ENCODE results near the gene SIK3. TPM values are rescaled to one million over a fixed set of nuclear protein-coding genes. Genes with fewer than 3 reads are reported as not detected.

Gene SIK3
- total and polyA plus RNA-seq, 2 experiments from 2014 or later, result 29.1 to 58.5 TPM

GRCh38 chr11:116913000-116913399 lies 185.2 kb downstream of the SIK3 start:
- Histone ChIP-seq H3K36me3 (no peaks in the 10 kb centered on the region), H3K4me1 (ENCODE audit: low read depth) (no peaks in the 10 kb centered on the region), H3K9me3 (ENCODE audit: low read depth) (no peaks in the 10 kb centered on the region), H3K27me3 (no peaks in the 10 kb centered on the region), H3K4me3 (no peak overlapping the region), H3K27ac (no peak overlapping the region)
- TF ChIP-seq CTCF (IDR thresholded peaks at IDR 0.05; ENCODE audit: low read depth, low read length), result no peak
- DNase-seq (ENCODE audit: low read depth in 1 of 2, low spot score in 1 of 2), result peak in 1 of 2 donors; percentile 80

- H3K27ac ChIP-seq, result no peak overlapping the region
- DNase-seq (ENCODE audit: low read depth in 1 of 2, low spot score in 1 of 2), result peak in 1 of 2 donors; percentile 19
- TF ChIP-seq CTCF (IDR thresholded peaks at IDR 0.05; ENCODE audit: low read depth, low read length), result no peak
- H3K4me1 ChIP-seq (ENCODE audit: low read depth), result no peaks in the 10 kb centered on the region
- no peaks in the 10 kb centered on the region for H3K27me3 ChIP-seq
- no peaks in the 10 kb centered on the region for H3K36me3 ChIP-seq
- H3K9me3 ChIP-seq (ENCODE audit: low read depth), result no peaks in the 10 kb centered on the region
- H3K4me3 ChIP-seq, result no peak overlapping the region
These were observed 186.1 kb downstream of the SIK3 start for GRCh38 chr11:116911976-116912734.

GRCh38 chr11:116910847-116911246 lies 187.4 kb downstream of the SIK3 start:
- Histone ChIP-seq H3K27me3 (no peaks in the 10 kb centered on the region), H3K4me3 (no peak overlapping the region), H3K36me3 (no peaks in the 10 kb centered on the region), H3K27ac (no peak overlapping the region), H3K4me1 (ENCODE audit: low read depth) (no peaks in the 10 kb centered on the region), H3K9me3 (ENCODE audit: low read depth) (no peaks in the 10 kb centered on the region)
- no peak for DNase-seq (ENCODE audit: low read depth in 1 of 2, low spot score in 1 of 2)
- TF ChIP-seq CTCF (IDR thresholded peaks at IDR 0.05; ENCODE audit: low read depth, low read length), result no peak

GRCh38 chr11:116910378-116910777 lies 187.8 kb downstream of the SIK3 start:
- Histone ChIP-seq H3K27ac (no peak overlapping the region), H3K9me3 (ENCODE audit: low read depth) (no peaks in the 10 kb centered on the region), H3K4me3 (no peak overlapping the region), H3K4me1 (ENCODE audit: low read depth) (no peaks in the 10 kb centered on the region), H3K36me3 (no peaks in the 10 kb centered on the region), H3K27me3 (no peaks in the 10 kb centered on the region)
- peak in 1 of 2 donors; percentile 65 for DNase-seq (ENCODE audit: low read depth in 1 of 2, low spot score in 1 of 2)
- no peak for TF ChIP-seq CTCF (IDR thresholded peaks at IDR 0.05; ENCODE audit: low read depth, low read length)

- TF ChIP-seq CTCF (IDR thresholded peaks at IDR 0.05; ENCODE audit: low read depth, low read length), result no peak
- DNase-seq (ENCODE audit: low read depth in 1 of 2, low spot score in 1 of 2), result no peak
- Histone ChIP-seq H3K27me3 (no peaks in the 10 kb centered on the region), H3K4me3 (no peak overlapping the region), H3K9me3 (ENCODE audit: low read depth) (no peaks in the 10 kb centered on the region), H3K27ac (no peak overlapping the region), H3K4me1 (ENCODE audit: low read depth) (no peaks in the 10 kb centered on the region), H3K36me3 (no peaks in the 10 kb centered on the region)
These were observed 189.0 kb downstream of the SIK3 start for GRCh38 chr11:116909245-116909644.

Measured in cardiac muscle cell (in vitro differentiated cells and primary cell).